Upper lobe of left lung (tissue), 6 donors: ENCODE data around the gene REC114. TPM values are rescaled to one million over a fixed set of nuclear protein-coding genes. Genes with fewer than 3 reads are reported as not detected.
"Not testable (repeated sequence)": the region's sequence is repeated elsewhere in the genome, so short reads cannot be mapped to it uniquely, and the experiment has no call there.

Experiments
- ATAC-seq, 2 donors: fragments of 200-7000 bp; cut with Tn5 transposase; one replicate each; pipeline ENCODE4 v1.9.1; 2022; ENCODE audit warnings: mild to moderate bottlenecking in 2 of 2, moderate library complexity in 2 of 2; ENCODE audit not compliant: low FRiP score in 2 of 2
- DNase-seq, 2 donors: peaks; one replicate each; pipeline ENCODE4 v3.0.0-alpha.2; 2019 to 2020
- H3K27ac ChIP-seq, 4 donors: fragments of 200-600 bp; sonication (generic); one replicate each; pipeline ENCODE4 v1.5.1; 2016 to 2019
- H3K27me3 ChIP-seq, 4 donors: fragments of 200-600 bp; sonication (generic); one replicate each; pipeline ENCODE4 v1.5.1; 2017 to 2019
- H3K36me3 ChIP-seq, 4 donors: fragments of 200-600 bp; sonication (generic); one replicate each; pipeline ENCODE4 v1.5.1; 2016 to 2019
- H3K4me1 ChIP-seq, 4 donors: fragments of 200-600 bp; sonication (generic); one replicate each; pipeline ENCODE4 v1.5.1; 2018 to 2019
- H3K4me3 ChIP-seq, 4 donors: fragments of 200-600 bp; sonication (generic); one replicate each; pipeline ENCODE4 v1.5.1; 2017 to 2019; ENCODE audit warnings: mild to moderate bottlenecking in 2 of 4, moderate library complexity in 1 of 4
- H3K9me3 ChIP-seq, 4 donors: fragments of 200-600 bp; sonication (generic); one replicate each; pipeline ENCODE4 v1.5.1; 2018 to 2019
- EP300 ChIP-seq, 4 donors: sonication (generic); formaldehyde crosslinking; IDR thresholded peaks; one replicate each; pipeline ENCODE4 v1.5.1; 2017; ENCODE audit warnings: antibody characterized with exemption in 4 of 4, control low read depth in 2 of 4
- POLR2A ChIP-seq, 4 donors: fragments of 450-650 bp; IDR thresholded peaks; one replicate each; pipeline ENCODE4 v1.5.1; 2016 to 2017; ENCODE audit warnings: antibody characterized with exemption in 4 of 4, mild to moderate bottlenecking in 2 of 4
- POLR2AphosphoS5 ChIP-seq, 2 donors: sonication (generic); formaldehyde crosslinking; IDR thresholded peaks; one replicate each; pipeline ENCODE4 v1.5.1; 2017; ENCODE audit warnings: antibody characterized with exemption in 2 of 2
- WGBS, 2 donors: methylation state at CpG; one replicate each; pipeline ENCODE4 v1.1.5; 2017 to 2018; 5-methylcytosine and 5-hydroxymethylcytosine counted together
- total RNA-seq, 6 donors: library from RNA; depleted of rRNA in 4 of 6; stranded (reverse); fragments of >200 nt in 4 of 6; gene quantifications; one replicate each; pipeline versions ENCODE4 v1.1.0 to v1.2.1, GENCODE V29; 2016 to 2021
- TF ChIP-seq, protein P1 (sequence below), 6 experiments: fragments of 450-650 bp in 4 of 6; fragments of 200-600 bp in 2 of 6; sonication (generic) in 2 of 6; IDR thresholded peaks; one replicate each; pipeline ENCODE4 v1.5.1; 2016 to 2019; ENCODE audit warnings: antibody characterized with exemption in 6 of 6
- donor health status: DM: no; HTN: no; CAD: no; lungs with moderate emphysema.
- donor health status: DM: no; HTN: yes; CAD: no; lungs with severe emphysema.

Gene REC114
- total RNA-seq, 6 donors from 2014 or later: not detected

- TF ChIP-seq, protein P1, sequence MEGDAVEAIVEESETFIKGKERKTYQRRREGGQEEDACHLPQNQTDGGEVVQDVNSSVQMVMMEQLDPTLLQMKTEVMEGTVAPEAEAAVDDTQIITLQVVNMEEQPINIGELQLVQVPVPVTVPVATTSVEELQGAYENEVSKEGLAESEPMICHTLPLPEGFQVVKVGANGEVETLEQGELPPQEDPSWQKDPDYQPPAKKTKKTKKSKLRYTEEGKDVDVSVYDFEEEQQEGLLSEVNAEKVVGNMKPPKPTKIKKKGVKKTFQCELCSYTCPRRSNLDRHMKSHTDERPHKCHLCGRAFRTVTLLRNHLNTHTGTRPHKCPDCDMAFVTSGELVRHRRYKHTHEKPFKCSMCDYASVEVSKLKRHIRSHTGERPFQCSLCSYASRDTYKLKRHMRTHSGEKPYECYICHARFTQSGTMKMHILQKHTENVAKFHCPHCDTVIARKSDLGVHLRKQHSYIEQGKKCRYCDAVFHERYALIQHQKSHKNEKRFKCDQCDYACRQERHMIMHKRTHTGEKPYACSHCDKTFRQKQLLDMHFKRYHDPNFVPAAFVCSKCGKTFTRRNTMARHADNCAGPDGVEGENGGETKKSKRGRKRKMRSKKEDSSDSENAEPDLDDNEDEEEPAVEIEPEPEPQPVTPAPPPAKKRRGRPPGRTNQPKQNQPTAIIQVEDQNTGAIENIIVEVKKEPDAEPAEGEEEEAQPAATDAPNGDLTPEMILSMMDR (IDR thresholded peaks at IDR 0.05): no peak
- TF ChIP-seq POLR2A (IDR thresholded peaks at IDR 0.05): no peak
- no peak for TF ChIP-seq POLR2AphosphoS5 (IDR thresholded peaks at IDR 0.05)
- no peak for TF ChIP-seq EP300 (IDR thresholded peaks at IDR 0.05)
- DNase-seq (no peak), ATAC-seq (no peak)
- Histone ChIP-seq H3K36me3 (peaks cover 8 to 85% (median 39%) of the 10 kb centered on the region in 4 donors), H3K27me3 (no peaks in the 10 kb centered on the region), H3K4me3 (no peak overlapping the region), H3K27ac (peak overlapping the region in 3 of 4 donors; percentile 44 to 55 (median 46)), H3K9me3 (no peaks in the 10 kb centered on the region), H3K4me1 (peaks cover 25 to 36% (median 32%) of the 10 kb centered on the region in 4 donors)
- WGBS, 2 donors: 66 to 82% methylated on average over 5 of the region's 5 CpGs
Measured at GRCh38 chr15:73572296-73572695, 129.3 kb downstream of the REC114 start.

DNA sequence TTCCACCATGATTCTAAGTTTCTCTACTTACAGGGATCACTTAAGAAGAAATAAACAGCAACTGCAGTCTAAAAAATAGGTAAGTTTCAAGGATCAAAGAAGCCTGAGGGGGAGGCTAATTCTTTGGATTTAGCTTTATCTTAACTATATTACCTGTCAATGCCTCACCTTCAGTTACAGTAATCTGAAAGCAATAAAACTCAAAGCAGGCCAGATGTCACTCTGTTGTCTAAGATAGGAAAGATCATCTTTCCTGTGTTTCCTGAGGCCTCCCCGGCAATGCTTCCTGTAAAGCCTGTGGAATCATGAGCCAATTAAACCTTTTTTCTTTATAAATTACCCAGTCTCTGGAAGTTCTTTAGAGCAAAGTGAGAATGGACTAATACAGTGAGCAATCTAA lies 130.1 kb downstream of the REC114 start:
- Histone ChIP-seq H3K9me3 (no peaks in the 10 kb centered on the region), H3K4me3 (no peak overlapping the region), H3K4me1 (peaks cover 25 to 36% (median 32%) of the 10 kb centered on the region in 4 donors), H3K27me3 (no peaks in the 10 kb centered on the region), H3K27ac (peak overlapping the region in 3 of 4 donors; percentile 44 to 55 (median 46)), H3K36me3 (peaks cover 8 to 83% (median 36%) of the 10 kb centered on the region in 4 donors)
- DNase-seq: no peak
- TF ChIP-seq POLR2AphosphoS5 (IDR thresholded peaks at IDR 0.05) (no peak), EP300 (IDR thresholded peaks at IDR 0.05) (no peak), POLR2A (IDR thresholded peaks at IDR 0.05) (no peak)
- TF ChIP-seq, protein P1 (IDR thresholded peaks at IDR 0.05): no peak
- ATAC-seq: no peak
- 61 to 67% methylated on average over 1 of the region's 1 CpG for WGBS, 2 donors

DNA sequence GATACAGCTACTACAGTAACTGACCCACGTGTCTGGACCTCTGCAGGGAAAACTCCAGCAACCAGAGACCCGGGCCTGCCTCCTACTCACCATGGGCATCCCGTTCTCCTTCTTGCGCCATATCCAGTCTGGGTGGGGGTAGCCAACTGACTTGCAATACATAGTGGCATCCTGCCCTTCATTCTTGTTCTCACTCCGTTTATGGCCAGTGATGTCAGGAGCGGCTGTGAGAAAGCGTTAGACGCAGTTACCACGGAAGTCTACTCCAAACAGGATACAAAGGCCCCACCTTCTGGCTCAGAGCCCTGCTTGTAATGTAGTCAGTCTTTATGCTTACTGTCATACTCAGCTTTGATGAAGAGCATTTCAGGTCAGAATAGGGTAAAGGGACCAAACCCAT lies 130.6 kb downstream of the REC114 start:
- peak; percentile 21 to 77 for TF ChIP-seq POLR2AphosphoS5 (IDR thresholded peaks at IDR 0.05)
- peak in 1 of 4 donors; percentile 42 for TF ChIP-seq EP300 (IDR thresholded peaks at IDR 0.05)
- no peak for TF ChIP-seq POLR2A (IDR thresholded peaks at IDR 0.05)
- DNase-seq (peak in 1 of 2 donors; percentile 49), ATAC-seq (peak in 1 of 2 donors; percentile 73)
- 34 to 52% methylated on average over 5 to 9 of the region's 9 CpGs for WGBS, 2 donors
- H3K27me3 ChIP-seq: no peaks in the 10 kb centered on the region
- peak overlapping the region in 2 of 4 donors; percentile 44 to 57 for H3K27ac ChIP-seq
- H3K9me3 ChIP-seq: no peaks in the 10 kb centered on the region
- H3K4me1 ChIP-seq: peaks cover 25 to 36% (median 32%) of the 10 kb centered on the region in 4 donors
- peaks cover 8 to 83% (median 32%) of the 10 kb centered on the region in 4 donors for H3K36me3 ChIP-seq
- no peak overlapping the region for H3K4me3 ChIP-seq

DNA sequence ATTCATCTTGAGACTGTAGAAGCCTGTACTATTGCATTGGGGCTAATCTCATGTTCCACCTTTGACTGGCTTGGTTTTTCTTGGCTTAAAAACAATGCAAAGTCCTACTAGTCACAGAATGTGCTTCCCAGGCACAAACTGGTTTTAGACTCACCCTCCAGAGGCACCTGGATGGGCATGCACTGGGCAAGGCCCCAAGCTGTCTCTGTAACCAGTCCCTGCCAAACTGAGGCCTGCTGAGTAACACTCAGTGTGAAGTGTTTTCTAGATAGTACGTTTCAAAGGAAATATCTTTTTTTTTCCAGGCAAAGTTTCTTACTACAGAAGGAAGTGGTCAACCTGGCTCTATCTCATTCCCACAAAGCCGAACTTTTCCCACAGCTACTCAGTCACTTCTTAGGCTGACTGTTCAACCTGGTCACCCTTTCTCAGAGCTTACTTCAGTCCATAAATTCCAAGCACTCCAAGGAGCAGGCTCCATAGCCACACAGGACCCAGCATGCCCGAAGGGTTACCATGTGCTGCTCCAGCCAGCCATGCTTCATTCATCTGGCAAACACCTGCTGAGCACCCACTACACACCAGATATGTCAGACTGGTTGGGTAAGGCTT lies 132.8 kb downstream of the REC114 start:
- no peaks in the 10 kb centered on the region for H3K9me3 ChIP-seq
- H3K27ac ChIP-seq: peak overlapping the region in 3 of 4 donors; percentile 23 to 57 (median 54)
- ATAC-seq (peak in 1 of 2 donors; percentile 71), DNase-seq (peak in 1 of 2 donors; percentile 67)
- H3K4me1 ChIP-seq: peaks cover 25 to 30% (median 30%) of the 10 kb centered on the region in 4 donors
- WGBS, 2 donors: 36 to 81% methylated on average over 3 of the region's 3 CpGs
- peaks cover 0 to 79% (median 19%) of the 10 kb centered on the region in 4 donors for H3K36me3 ChIP-seq
- no peak overlapping the region for H3K4me3 ChIP-seq
- H3K27me3 ChIP-seq: no peaks in the 10 kb centered on the region
- TF ChIP-seq EP300 (IDR thresholded peaks at IDR 0.05) (no peak), POLR2AphosphoS5 (IDR thresholded peaks at IDR 0.05) (no peak), POLR2A (IDR thresholded peaks at IDR 0.05) (no peak)
- TF ChIP-seq, protein P1 (IDR thresholded peaks at IDR 0.05): no peak

- peaks cover 14 to 25% (median 19%) of the 10 kb centered on the region in 4 donors for H3K4me1 ChIP-seq
- not testable (repeated sequence) for DNase-seq, ATAC-seq, H3K9me3 ChIP-seq, H3K4me3 ChIP-seq, H3K27me3 ChIP-seq
- peaks cover 3 to 78% (median 20%) of the 10 kb centered on the region in 4 donors for H3K36me3 ChIP-seq
- H3K27ac ChIP-seq: peak overlapping the region in 1 of 4 donors; percentile 17
Measured at GRCh38 chr15:73577593-73577992, 134.6 kb downstream of the REC114 start.
